OCI-LY7 (cell line): ENCODE data around the gene DNAH8. TPM values are rescaled to one million over a fixed set of nuclear protein-coding genes. Genes with fewer than 3 reads are reported as not detected.

Source experiments
- BruUV-seq: library from RNA; stranded (reverse); fragments of 400-500 nt; replicated peaks from 2 replicates; lab custom pipeline; 2021; lab: Mats Ljungman, UMichigan
- CTCF ChIA-PET: fragments of 300-600 bp; sonication (Branson Sonifier 250); formaldehyde crosslinking; loops from one replicate; lab custom pipeline; 2022; ENCODE audit warnings: antibody characterized with exemption; ENCODE audit not compliant: unreplicated experiment; lab: Charles Lee
- POLR2A ChIA-PET: fragments of 300-600 bp; sonication (Branson Sonifier 250); formaldehyde crosslinking; loops from one replicate; lab custom pipeline; 2022; ENCODE audit warnings: antibody characterized with exemption; lab: Charles Lee
- DNase-seq: peaks from one replicate; pipeline ENCODE4 v3.0.0-alpha.2; 2015; ENCODE audit warnings: low spot score
- H2AFZ ChIP-seq: fragments of 200-600 bp; sonication (generic), shearing (Covaris generic); 2 replicates; pipeline ENCODE4 v1.6.1; 2014; ENCODE audit warnings: mild to moderate bottlenecking, antibody characterized with exemption, low read length, moderate library complexity
- H3K27ac ChIP-seq: fragments of 200-600 bp; sonication (generic); 2 replicates; pipeline ENCODE4 v1.5.1; 2014; ENCODE audit warnings: mixed run types, low read depth, mild to moderate bottlenecking, moderate library complexity, low read length, inconsistent platforms; ENCODE audit not compliant: poor library complexity, severe bottlenecking
- H3K36me3 ChIP-seq: fragments of 200-600 bp; sonication (generic); 2 replicates; pipeline ENCODE4 v1.6.1; 2014; ENCODE audit warnings: mild to moderate bottlenecking, antibody characterized with exemption, low read length, moderate library complexity, mixed read lengths; ENCODE audit not compliant: insufficient read depth
- H3K4me1 ChIP-seq: fragments of 200-600 bp; sonication (generic); 2 replicates; pipeline ENCODE4 v1.5.1; 2014; ENCODE audit warnings: mild to moderate bottlenecking, low read length; ENCODE audit not compliant: insufficient read depth, poor library complexity, severe bottlenecking
- H3K4me2 ChIP-seq: fragments of 200-600 bp; sonication (generic); 2 replicates; pipeline ENCODE4 v1.6.1; 2014; ENCODE audit warnings: mild to moderate bottlenecking, low read length
- H3K4me3 ChIP-seq: fragments of 200-600 bp; sonication (generic); 2 replicates; pipeline ENCODE4 v1.5.1; 2014; ENCODE audit warnings: mild to moderate bottlenecking, low read depth, low read length; ENCODE audit not compliant: poor library complexity, severe bottlenecking
- H3K79me2 ChIP-seq: fragments of 200-600 bp; sonication (generic); 2 replicates; pipeline ENCODE4 v1.6.1; 2016; ENCODE audit warnings: low read depth, mild to moderate bottlenecking, low read length, moderate library complexity, mixed read lengths; ENCODE audit not compliant: insufficient read depth
- H3K9me2 ChIP-seq: fragments of 200-600 bp; sonication (generic); 2 replicates; pipeline ENCODE4 v1.6.1; 2016; ENCODE audit warnings: mild to moderate bottlenecking, low read length, mixed read lengths; ENCODE audit not compliant: insufficient read depth
- H3K9me3 ChIP-seq: fragments of 200-600 bp; sonication (generic); 2 replicates; pipeline ENCODE4 v1.6.1; 2014; ENCODE audit warnings: mild to moderate bottlenecking, mixed run types, low read length, mixed read lengths
- H4K20me1 ChIP-seq: fragments of 200-600 bp; sonication (generic); 2 replicates; pipeline ENCODE4 v1.6.1; 2014; ENCODE audit warnings: mild to moderate bottlenecking, antibody characterized with exemption, low read length, moderate library complexity, mixed read lengths; ENCODE audit not compliant: insufficient read depth
- CTCF ChIP-seq: fragments of 200-600 bp; sonication (generic); conservative IDR thresholded peaks from 2 replicates; pipeline ENCODE4 v1.5.1; 2014; ENCODE audit warnings: mild to moderate bottlenecking, antibody characterized with exemption, low read length, moderate library complexity, mixed read lengths
- EZH2phosphoT487 ChIP-seq: fragments of 200-600 bp; sonication (generic); IDR thresholded peaks from 2 replicates; pipeline ENCODE4 v1.6.1; 2018; ENCODE audit warnings: low read depth, borderline replicate concordance, mild to moderate bottlenecking, mixed run types, antibody characterized with exemption, low read length, moderate library complexity, mixed read lengths
- intact Hi-C: fragments of 100-400 bp; cut with micrococcal nuclease; formaldehyde crosslinking; loops from one replicate; pipeline ENCODE4 v1.10.0; 2022; ENCODE audit not compliant: unreplicated experiment
- total RNA-seq, 2 experiments: library from RNA; depleted of rRNA in 1 of 2; stranded (reverse); fragments of >200 nt in 1 of 2; shearing (Covaris generic) in 1 of 2; gene quantifications; 2 replicates each; pipeline ENCODE4 v1.2.3, GENCODE V29; 2014 to 2022

The DNAH8 gene
- total RNA-seq, 2 experiments from 2014 or later, result not detected

- Histone ChIP-seq H3K27ac (no peak overlapping the region), H4K20me1 (no peaks in the 10 kb centered on the region), H3K4me1 (no peaks in the 10 kb centered on the region), H3K9me3 (no peaks in the 10 kb centered on the region), H2AFZ (no peak overlapping the region), H3K9me2 (no peaks in the 10 kb centered on the region), H3K79me2 (no peaks in the 10 kb centered on the region), H3K4me3 (no peak overlapping the region), H3K4me2 (no peak overlapping the region), H3K36me3 (no peaks in the 10 kb centered on the region)
- CTCF ChIA-PET, result no interaction called here
- POLR2A ChIA-PET, result no interaction called here
- intact Hi-C loops, result no loop called here
- DNase-seq, result no peak
- no TSS peak for BruUV-seq
- no peak for TF ChIP-seq EZH2phosphoT487
- TF ChIP-seq CTCF, result no peak
Measured at GRCh38 chr6:39058471-39059147, 343.5 kb downstream of the DNAH8 start.

- CTCF ChIA-PET, result no interaction called here
- H3K36me3 ChIP-seq, result no peaks in the 10 kb centered on the region
- intact Hi-C loops, result no loop called here
- no peaks in the 10 kb centered on the region for H3K79me2 ChIP-seq
- TF ChIP-seq EZH2phosphoT487 (no peak), CTCF (no peak)
- no peak overlapping the region for H2AFZ ChIP-seq
- H3K4me1 ChIP-seq, result no peaks in the 10 kb centered on the region
- no peak overlapping the region for H3K4me3 ChIP-seq
- POLR2A ChIA-PET, result no interaction called here
- no peaks in the 10 kb centered on the region for H4K20me1 ChIP-seq
- no TSS peak for BruUV-seq
- no peak for DNase-seq
- no peaks in the 10 kb centered on the region for H3K9me3 ChIP-seq
- no peaks in the 10 kb centered on the region for H3K9me2 ChIP-seq
- no peak overlapping the region for H3K4me2 ChIP-seq
- H3K27ac ChIP-seq, result no peak overlapping the region
Measured at GRCh38 chr6:39059496-39060310, 344.6 kb downstream of the DNAH8 start.
